GM21825 (cell line): ENCODE data around the gene PSME3IP1.
"Not testable (repeated sequence)": the region's sequence is repeated elsewhere in the genome, so short reads cannot be mapped to it uniquely, and the experiment has no call there.

Source experiments
- ATAC-seq: cut with Tn5 transposase; IDR thresholded peaks from one replicate; pipeline ENCODE4 v1.9.1; 2021; ENCODE audit warnings: mild to moderate bottlenecking, moderate library complexity; ENCODE audit not compliant: unreplicated experiment

Gene PSME3IP1

GRCh38 chr16:57185945-57186871 is at the start of gene PSME3IP1, which contains the start of gene RSPRY1:
PSME3IP1 (minus strand) TSS chr16:57186039; CDS start chr16:57173854, 12,185 bp downstream.
RSPRY1 (plus strand) TSS chr16:57186329; CDS start chr16:57204659, 18,330 bp downstream.
- ATAC-seq = peak; percentile 86

- ATAC-seq = no peak
Observed at GRCh38 chr16:57235128-57236021, 49.5 kb upstream of the PSME3IP1 start.

GRCh38 chr16:57234707-57235092 is 48.9 kb upstream of the PSME3IP1 start:
- no peak for ATAC-seq

GRCh38 chr16:57233944-57234706 is 48.3 kb upstream of the PSME3IP1 start:
- no peak for ATAC-seq

GRCh38 chr16:57231821-57232350 is 46.0 kb upstream of the PSME3IP1 start:
- no peak for ATAC-seq

GRCh38 chr16:57229079-57229478 is 43.2 kb upstream of the PSME3IP1 start:
- no peak for ATAC-seq

- no peak for ATAC-seq
Observed at GRCh38 chr16:57226701-57227621, 41.1 kb upstream of the PSME3IP1 start.

GRCh38 chr16:57225978-57226377 is 40.1 kb upstream of the PSME3IP1 start:
- no peak for ATAC-seq

- no peak for ATAC-seq
Observed at GRCh38 chr16:57224651-57225335, 39.0 kb upstream of the PSME3IP1 start.

GRCh38 chr16:57223057-57223456 is 37.2 kb upstream of the PSME3IP1 start:
- ATAC-seq = no peak

- no peak for ATAC-seq
Observed at GRCh38 chr16:57216968-57217367, 31.1 kb upstream of the PSME3IP1 start.

GRCh38 chr16:57213462-57213861 is 27.6 kb upstream of the PSME3IP1 start:
- no peak for ATAC-seq

GRCh38 chr16:57209780-57210179 is 23.9 kb upstream of the PSME3IP1 start:
- no peak for ATAC-seq

GRCh38 chr16:57208926-57209325 is 23.1 kb upstream of the PSME3IP1 start:
- ATAC-seq = no peak

- ATAC-seq = no peak
Observed at GRCh38 chr16:57204675-57205074, 18.8 kb upstream of the PSME3IP1 start.

GRCh38 chr16:57203451-57203850 is 17.6 kb upstream of the PSME3IP1 start:
- ATAC-seq = no peak

- ATAC-seq = no peak
Observed at GRCh38 chr16:57202095-57202886, 16.5 kb upstream of the PSME3IP1 start.

GRCh38 chr16:57200926-57201325 is 15.1 kb upstream of the PSME3IP1 start:
- not testable (repeated sequence) for ATAC-seq
